OCI-LY1 (cell line): ENCODE results near the gene MTUS2.

ENCODE experiments used
- H2AFZ ChIP-seq: fragments of 200-600 bp; sonication (generic), shearing (Covaris generic); 2 replicates; pipeline ENCODE4 v1.6.0; 2014; ENCODE audit warnings: antibody characterized with exemption, mild to moderate bottlenecking, low read length
- H3F3A ChIP-seq: fragments of 200-600 bp; sonication (generic), shearing (Covaris generic); 2 replicates; pipeline ENCODE4 v1.6.0; 2014; ENCODE audit warnings: mild to moderate bottlenecking, antibody characterized with exemption, low read length, moderate library complexity; ENCODE audit not compliant: insufficient read depth
- H3K27ac ChIP-seq: fragments of 200-600 bp; sonication (generic); 2 replicates; pipeline ENCODE4 v1.5.1; 2014; ENCODE audit warnings: low read length, mixed run types, mild to moderate bottlenecking, low read depth; ENCODE audit not compliant: poor library complexity, severe bottlenecking
- H3K27me3 ChIP-seq: fragments of 200-600 bp; sonication (generic); 2 replicates; pipeline ENCODE4 v1.6.0; 2014; ENCODE audit warnings: antibody characterized with exemption, mild to moderate bottlenecking, low read length, moderate library complexity; ENCODE audit not compliant: insufficient read depth
- H3K36me3 ChIP-seq: fragments of 200-600 bp; sonication (generic); 2 replicates; pipeline ENCODE4 v1.6.1; 2014; ENCODE audit warnings: mild to moderate bottlenecking, antibody characterized with exemption, low read length, moderate library complexity, mixed read lengths; ENCODE audit not compliant: insufficient read depth
- H3K4me1 ChIP-seq: fragments of 200-600 bp; sonication (generic); 2 replicates; pipeline ENCODE4 v1.5.1; 2014; ENCODE audit warnings: mild to moderate bottlenecking, low read length, moderate library complexity; ENCODE audit not compliant: insufficient read depth, severe bottlenecking
- H3K4me2 ChIP-seq: fragments of 200-600 bp; sonication (generic), shearing (Covaris generic); 2 replicates; pipeline ENCODE4 v1.6.1; 2014; ENCODE audit warnings: low read length
- H3K4me3 ChIP-seq: fragments of 200-600 bp; sonication (generic); 2 replicates; pipeline ENCODE4 v1.5.1; 2014; ENCODE audit warnings: low read length, low read depth, mild to moderate bottlenecking, mixed read lengths; ENCODE audit not compliant: poor library complexity, severe bottlenecking
- H3K79me2 ChIP-seq: fragments of 200-600 bp; shearing (Covaris generic); 2 replicates; pipeline ENCODE4 v1.6.1; 2016; ENCODE audit warnings: mixed run types, low read length, mixed read lengths; ENCODE audit not compliant: insufficient read depth
- H3K9ac ChIP-seq: fragments of 200-600 bp; sonication (generic), shearing (Covaris generic); 2 replicates; pipeline ENCODE4 v1.6.1; 2014; ENCODE audit warnings: mild to moderate bottlenecking, low read length, mixed read lengths
- H3K9me2 ChIP-seq: fragments of 200-600 bp; sonication (generic), shearing (Covaris generic); 2 replicates; pipeline ENCODE4 v1.6.1; 2014; ENCODE audit warnings: low read depth, mild to moderate bottlenecking, low read length, mixed read lengths
- H3K9me3 ChIP-seq: fragments of 200-600 bp; shearing (Covaris generic); 2 replicates; pipeline ENCODE4 v1.6.1; 2014; ENCODE audit warnings: low read length, mixed read lengths
- H4K20me1 ChIP-seq: fragments of 200-600 bp; sonication (generic), shearing (Covaris generic); 2 replicates; pipeline ENCODE4 v1.6.0; 2016; ENCODE audit warnings: mild to moderate bottlenecking, low read length; ENCODE audit not compliant: insufficient read depth
- EZH2 ChIP-seq: fragments of 200-600 bp; sonication (generic), shearing (Covaris generic); IDR thresholded peaks from 2 replicates; pipeline ENCODE4 v1.8.0; 2017; ENCODE audit warnings: borderline replicate concordance, mixed run types, mild to moderate bottlenecking, antibody characterized with exemption, low read length, moderate library complexity, mixed read lengths
- TF ChIP-seq, protein P1 (sequence below): fragments of 200-600 bp; sonication (generic), shearing (Covaris generic); IDR thresholded peaks from 2 replicates; pipeline ENCODE4 v1.5.1; 2017; ENCODE audit warnings: mild to moderate bottlenecking, antibody characterized with exemption, low read length, moderate library complexity, mixed read lengths

MTUS2 gene

GRCh38 chr13:28856287-28856686, 36.1 kb downstream of the MTUS2 start:
- H3K27me3 ChIP-seq = no peaks in the 10 kb centered on the region
- no peaks in the 10 kb centered on the region for H3K9me3 ChIP-seq
- H3K4me1 ChIP-seq = no peaks in the 10 kb centered on the region
- TF ChIP-seq, protein P1, sequence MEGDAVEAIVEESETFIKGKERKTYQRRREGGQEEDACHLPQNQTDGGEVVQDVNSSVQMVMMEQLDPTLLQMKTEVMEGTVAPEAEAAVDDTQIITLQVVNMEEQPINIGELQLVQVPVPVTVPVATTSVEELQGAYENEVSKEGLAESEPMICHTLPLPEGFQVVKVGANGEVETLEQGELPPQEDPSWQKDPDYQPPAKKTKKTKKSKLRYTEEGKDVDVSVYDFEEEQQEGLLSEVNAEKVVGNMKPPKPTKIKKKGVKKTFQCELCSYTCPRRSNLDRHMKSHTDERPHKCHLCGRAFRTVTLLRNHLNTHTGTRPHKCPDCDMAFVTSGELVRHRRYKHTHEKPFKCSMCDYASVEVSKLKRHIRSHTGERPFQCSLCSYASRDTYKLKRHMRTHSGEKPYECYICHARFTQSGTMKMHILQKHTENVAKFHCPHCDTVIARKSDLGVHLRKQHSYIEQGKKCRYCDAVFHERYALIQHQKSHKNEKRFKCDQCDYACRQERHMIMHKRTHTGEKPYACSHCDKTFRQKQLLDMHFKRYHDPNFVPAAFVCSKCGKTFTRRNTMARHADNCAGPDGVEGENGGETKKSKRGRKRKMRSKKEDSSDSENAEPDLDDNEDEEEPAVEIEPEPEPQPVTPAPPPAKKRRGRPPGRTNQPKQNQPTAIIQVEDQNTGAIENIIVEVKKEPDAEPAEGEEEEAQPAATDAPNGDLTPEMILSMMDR = no peak
- no peak for TF ChIP-seq EZH2
- H3K79me2 ChIP-seq = no peaks in the 10 kb centered on the region
- H3K27ac ChIP-seq = no peak overlapping the region
- H3K4me3 ChIP-seq = no peak overlapping the region
- no peak overlapping the region for H2AFZ ChIP-seq
- no peak overlapping the region for H3K9ac ChIP-seq
- no peaks in the 10 kb centered on the region for H3K36me3 ChIP-seq
- H3F3A ChIP-seq = no peaks in the 10 kb centered on the region
- H3K4me2 ChIP-seq = no peak overlapping the region
- no peaks in the 10 kb centered on the region for H3K9me2 ChIP-seq
- no peaks in the 10 kb centered on the region for H4K20me1 ChIP-seq

GRCh38 chr13:28859069-28859468, 38.9 kb downstream of the MTUS2 start:
- H4K20me1 ChIP-seq = no peaks in the 10 kb centered on the region
- no peaks in the 10 kb centered on the region for H3K36me3 ChIP-seq
- H3F3A ChIP-seq = no peaks in the 10 kb centered on the region
- H3K27ac ChIP-seq = no peak overlapping the region
- H3K27me3 ChIP-seq = no peaks in the 10 kb centered on the region
- H3K9ac ChIP-seq = no peak overlapping the region
- no peak overlapping the region for H3K4me2 ChIP-seq
- H3K9me2 ChIP-seq = no peaks in the 10 kb centered on the region
- H3K4me1 ChIP-seq = no peaks in the 10 kb centered on the region
- H3K9me3 ChIP-seq = no peaks in the 10 kb centered on the region
- H2AFZ ChIP-seq = no peak overlapping the region
- no peaks in the 10 kb centered on the region for H3K79me2 ChIP-seq
- no peak overlapping the region for H3K4me3 ChIP-seq
- TF ChIP-seq, protein P1 = no peak

- no peaks in the 10 kb centered on the region for H3K4me1 ChIP-seq
- no peak overlapping the region for H3K4me2 ChIP-seq
- H2AFZ ChIP-seq = no peak overlapping the region
- H3F3A ChIP-seq = no peaks in the 10 kb centered on the region
- H3K27ac ChIP-seq = no peak overlapping the region
- TF ChIP-seq, protein P1 = no peak
- no peak for TF ChIP-seq EZH2
- H3K9ac ChIP-seq = no peak overlapping the region
- H3K36me3 ChIP-seq = no peaks in the 10 kb centered on the region
- no peaks in the 10 kb centered on the region for H3K27me3 ChIP-seq
- H3K9me3 ChIP-seq = no peaks in the 10 kb centered on the region
- no peak overlapping the region for H3K4me3 ChIP-seq
- no peaks in the 10 kb centered on the region for H4K20me1 ChIP-seq
- H3K79me2 ChIP-seq = no peaks in the 10 kb centered on the region
- H3K9me2 ChIP-seq = no peaks in the 10 kb centered on the region
Measured at GRCh38 chr13:28859717-28860116, 39.6 kb downstream of the MTUS2 start.
